Stimulated activated CD4-positive, alpha-beta T cell treated with anti-CD3 and anti-CD28 coated beads, Interleukin-4, amount 100 ng/mL, for 4 hours (primary cell): Measurements from ENCODE around the gene TEC.

ENCODE experiments used
- DNase-seq, 2 experiments: peaks; one replicate each; pipeline ENCODE4 v3.0.0-alpha.2; 2020

TEC gene

GRCh38 chr4:48116582-48116981 lies 153.1 kb downstream of the TEC start:
- no peak for DNase-seq

- no peak for DNase-seq
These were observed 155.2 kb downstream of the TEC start for GRCh38 chr4:48114412-48114811.

GRCh38 chr4:48112017-48112667 lies 157.5 kb downstream of the TEC start:
- no peak for DNase-seq

- DNase-seq, result no peak
These were observed 159.1 kb downstream of the TEC start for GRCh38 chr4:48110452-48110978.

GRCh38 chr4:48109413-48110263 lies 160.0 kb downstream of the TEC start:
- no peak for DNase-seq

GRCh38 chr4:48108309-48109073 lies 161.1 kb downstream of the TEC start:
- no peak for DNase-seq

- DNase-seq, result no peak
These were observed 164.4 kb downstream of the TEC start for GRCh38 chr4:48105230-48105629.

GRCh38 chr4:48103483-48104139 lies 166.0 kb downstream of the TEC start:
- DNase-seq, result no peak

- DNase-seq, result no peak
These were observed 167.3 kb downstream of the TEC start for GRCh38 chr4:48102303-48102702.

- DNase-seq, result no peak
These were observed 169.4 kb downstream of the TEC start for GRCh38 chr4:48100256-48100655.

- no peak for DNase-seq
These were observed 174.2 kb downstream of the TEC start for GRCh38 chr4:48095441-48095840.

- DNase-seq, result peak in 1 of 2 experiments; percentile 12
These were observed 175.6 kb downstream of the TEC start for GRCh38 chr4:48093991-48094416.

- no peak for DNase-seq
These were observed 179.0 kb downstream of the TEC start for GRCh38 chr4:48090621-48091020.

GRCh38 chr4:48085821-48086589 lies 183.6 kb downstream of the TEC start:
- no peak for DNase-seq
